Lung microvascular endothelial cell (primary cell): ENCODE measurements around the gene SPOCK3. TPM values are rescaled to one million over a fixed set of nuclear protein-coding genes. Genes with fewer than 3 reads are reported as not detected.
"Not testable (repeated sequence)": the region's sequence is repeated elsewhere in the genome, so short reads cannot be mapped to it uniquely, and the experiment has no call there.

Experiments used
- DNase-seq, 2 donors: peaks; one replicate each; pipeline versions ENCODE4 v3.0.0 to v3.0.0-alpha.2; 2010; ENCODE audit warnings: low read depth in 2 of 2
- total RNA-seq: library from RNA; depleted of rRNA; stranded (reverse); fragments of >200 nt; gene quantifications from 2 replicates; pipeline ENCODE4 v1.2.1, GENCODE V29; 2014

Gene SPOCK3
- total RNA-seq, 1 donor from 2014 or later, result not detected

GRCh38 chr4:166827167-166827566 is 407.1 kb downstream of the SPOCK3 start:
- no peak for DNase-seq

GRCh38 chr4:166823848-166824247 is 410.4 kb downstream of the SPOCK3 start:
- DNase-seq, result no peak

- no peak for DNase-seq
Observed at GRCh38 chr4:166823126-166823525, 411.2 kb downstream of the SPOCK3 start.

- DNase-seq, result no peak
Observed at GRCh38 chr4:166822386-166822785, 411.9 kb downstream of the SPOCK3 start.

- DNase-seq, result no peak
Observed at GRCh38 chr4:166816890-166817289, 417.4 kb downstream of the SPOCK3 start.

- DNase-seq, result no peak
Observed at GRCh38 chr4:166808380-166808779, 425.9 kb downstream of the SPOCK3 start.

GRCh38 chr4:166802346-166802745 is 431.9 kb downstream of the SPOCK3 start:
- no peak for DNase-seq

- DNase-seq, result no peak
Observed at GRCh38 chr4:166798126-166798525, 436.2 kb downstream of the SPOCK3 start.

GRCh38 chr4:166777760-166778159 is 456.5 kb downstream of the SPOCK3 start:
- no peak for DNase-seq

GRCh38 chr4:166763018-166763417 is 471.3 kb downstream of the SPOCK3 start:
- DNase-seq, result no peak

GRCh38 chr4:166741742-166742141 is 492.6 kb downstream of the SPOCK3 start:
- DNase-seq, result no peak

- not testable (repeated sequence) for DNase-seq
Observed at GRCh38 chr4:166739215-166739614, 495.1 kb downstream of the SPOCK3 start.

GRCh38 chr4:166737430-166737829 is 496.9 kb downstream of the SPOCK3 start:
- DNase-seq, result no peak

- no peak for DNase-seq
Observed at GRCh38 chr4:166735553-166735952, 498.7 kb downstream of the SPOCK3 start.

- DNase-seq, result no peak
Observed at GRCh38 chr4:166734797-166735196, 499.5 kb downstream of the SPOCK3 start.

GRCh38 chr4:166733686-166734085 is 500.6 kb downstream of the SPOCK3 start:
- DNase-seq, result no peak

- no peak for DNase-seq
Observed at GRCh38 chr4:166726832-166727231, 507.5 kb downstream of the SPOCK3 start.

GRCh38 chr4:166724369-166724768 is 509.9 kb downstream of the SPOCK3 start:
- DNase-seq, result no peak

- no peak for DNase-seq
Observed at GRCh38 chr4:166723532-166724140, 510.7 kb downstream of the SPOCK3 start.

GRCh38 chr4:166715748-166716713 is 518.3 kb downstream of the SPOCK3 start:
- not testable (repeated sequence) for DNase-seq

- no peak for DNase-seq
Observed at GRCh38 chr4:166700592-166700991, 533.7 kb downstream of the SPOCK3 start.

- DNase-seq, result no peak
Observed at GRCh38 chr4:166688835-166689234, 545.5 kb downstream of the SPOCK3 start.

GRCh38 chr4:166687828-166688227 is 546.5 kb downstream of the SPOCK3 start:
- no peak for DNase-seq
